ENCODE results near the gene SPAM1. TPM values are rescaled to one million over a fixed set of nuclear protein-coding genes. Genes with fewer than 3 reads are reported as not detected.
"Not testable (repeated sequence)": the region's sequence is repeated elsewhere in the genome, so short reads cannot be mapped to it uniquely, and the experiment has no call there.

SPAM1 gene
- total RNA-seq, 4 donors from 2014 or later = not detected

DNA sequence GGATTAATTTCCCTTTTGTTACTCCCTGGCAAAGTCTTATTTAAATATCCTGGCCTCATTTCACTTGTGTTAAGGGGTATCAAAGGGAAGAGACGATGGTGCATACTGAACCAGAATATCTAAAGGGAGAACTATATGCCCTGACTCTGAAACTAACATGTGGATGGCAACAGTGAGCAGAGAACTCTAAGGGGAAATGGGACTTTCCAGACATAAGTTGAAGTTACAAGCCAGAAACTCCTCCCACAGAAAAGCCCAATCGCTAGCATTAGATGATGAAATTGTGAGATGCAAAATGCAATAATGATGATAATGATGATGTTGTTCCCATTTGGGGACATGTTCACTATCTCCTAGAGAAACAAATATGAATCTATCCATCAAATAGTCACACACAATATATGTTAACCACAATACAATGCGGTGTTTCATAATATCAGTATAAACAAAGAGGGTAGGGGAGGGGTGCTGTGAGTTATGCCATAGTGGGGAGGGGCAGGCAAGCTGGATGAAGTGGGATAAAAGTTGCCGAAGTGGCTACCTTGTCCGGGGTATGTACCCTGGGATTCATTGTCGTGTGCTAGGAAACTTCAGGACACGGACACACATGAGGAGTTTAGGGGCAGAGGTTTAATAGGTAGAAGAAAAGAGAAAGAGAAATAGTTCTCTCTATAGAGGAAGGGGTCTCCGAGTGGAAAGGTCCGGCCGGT, 70.7 kb downstream of the SPAM1 start:
- intact Hi-C loops (cut with DNase I) = no loop called here
- 94% methylated on average over 10 of the region's 10 CpGs for WGBS

DNA sequence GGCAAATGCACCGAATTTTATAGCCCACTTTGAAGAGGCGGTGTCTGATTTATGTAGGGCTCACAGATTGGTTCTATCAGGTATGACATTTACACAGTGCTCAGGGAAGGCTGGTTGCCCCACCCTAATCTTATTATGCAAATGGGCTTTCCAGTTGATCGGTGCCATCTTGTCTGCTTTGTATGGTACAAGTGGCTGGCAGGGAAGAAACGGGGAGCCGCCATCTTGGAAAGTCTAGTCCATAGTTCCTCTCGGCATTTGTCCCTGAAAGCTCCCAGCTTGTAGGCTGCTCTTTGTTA, 71.2 kb downstream of the SPAM1 start:
- no peaks in the 10 kb centered on the region for H3K36me3 ChIP-seq
- H3K4me3 ChIP-seq = no peak overlapping the region
- peaks cover 0 to 2% (median under 1%) of the 10 kb centered on the region in 4 donors for H3K9me3 ChIP-seq
- no peaks in the 10 kb centered on the region for H3K27me3 ChIP-seq
- no peak overlapping the region for H3K27ac ChIP-seq (replicated peaks in 1 of 4)
- no peak for DNase-seq (ENCODE audit: extremely low spot score)
- TF ChIP-seq POLR2AphosphoS5 (IDR thresholded peaks at IDR 0.05) = no peak
- no peak for TF ChIP-seq EP300 (IDR thresholded peaks at IDR 0.05)
- no peak for TF ChIP-seq POLR2A (IDR thresholded peaks at IDR 0.05; ENCODE audit: low read depth)
- TF ChIP-seq, protein P1, sequence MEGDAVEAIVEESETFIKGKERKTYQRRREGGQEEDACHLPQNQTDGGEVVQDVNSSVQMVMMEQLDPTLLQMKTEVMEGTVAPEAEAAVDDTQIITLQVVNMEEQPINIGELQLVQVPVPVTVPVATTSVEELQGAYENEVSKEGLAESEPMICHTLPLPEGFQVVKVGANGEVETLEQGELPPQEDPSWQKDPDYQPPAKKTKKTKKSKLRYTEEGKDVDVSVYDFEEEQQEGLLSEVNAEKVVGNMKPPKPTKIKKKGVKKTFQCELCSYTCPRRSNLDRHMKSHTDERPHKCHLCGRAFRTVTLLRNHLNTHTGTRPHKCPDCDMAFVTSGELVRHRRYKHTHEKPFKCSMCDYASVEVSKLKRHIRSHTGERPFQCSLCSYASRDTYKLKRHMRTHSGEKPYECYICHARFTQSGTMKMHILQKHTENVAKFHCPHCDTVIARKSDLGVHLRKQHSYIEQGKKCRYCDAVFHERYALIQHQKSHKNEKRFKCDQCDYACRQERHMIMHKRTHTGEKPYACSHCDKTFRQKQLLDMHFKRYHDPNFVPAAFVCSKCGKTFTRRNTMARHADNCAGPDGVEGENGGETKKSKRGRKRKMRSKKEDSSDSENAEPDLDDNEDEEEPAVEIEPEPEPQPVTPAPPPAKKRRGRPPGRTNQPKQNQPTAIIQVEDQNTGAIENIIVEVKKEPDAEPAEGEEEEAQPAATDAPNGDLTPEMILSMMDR (IDR thresholded peaks at IDR 0.05) = no peak
- WGBS = 90% methylated on average over 6 of the region's 6 CpGs
- peaks cover 0 to 7% (median 1%) of the 10 kb centered on the region in 4 donors for H3K4me1 ChIP-seq
- intact Hi-C loops (cut with DNase I) = no loop called here

More for the DNA sequence above, 70.7 kb downstream of the SPAM1 start:
- no peak for DNase-seq (ENCODE audit: extremely low spot score)
- Histone ChIP-seq H3K27ac (replicated peaks in 1 of 4) (no peak overlapping the region), H3K9me3 (no peaks in the 10 kb centered on the region), H3K4me3 (no peak overlapping the region), H3K27me3 (no peaks in the 10 kb centered on the region), H3K36me3 (no peaks in the 10 kb centered on the region), H3K4me1 (peaks cover 0 to 7% (median 1%) of the 10 kb centered on the region in 4 donors)
- TF ChIP-seq, protein P1 (IDR thresholded peaks at IDR 0.05) = no peak
- TF ChIP-seq POLR2A (IDR thresholded peaks at IDR 0.05; ENCODE audit: low read depth) = no peak
- TF ChIP-seq POLR2AphosphoS5 (IDR thresholded peaks at IDR 0.05) = no peak
- no peak for TF ChIP-seq EP300 (IDR thresholded peaks at IDR 0.05)

DNA sequence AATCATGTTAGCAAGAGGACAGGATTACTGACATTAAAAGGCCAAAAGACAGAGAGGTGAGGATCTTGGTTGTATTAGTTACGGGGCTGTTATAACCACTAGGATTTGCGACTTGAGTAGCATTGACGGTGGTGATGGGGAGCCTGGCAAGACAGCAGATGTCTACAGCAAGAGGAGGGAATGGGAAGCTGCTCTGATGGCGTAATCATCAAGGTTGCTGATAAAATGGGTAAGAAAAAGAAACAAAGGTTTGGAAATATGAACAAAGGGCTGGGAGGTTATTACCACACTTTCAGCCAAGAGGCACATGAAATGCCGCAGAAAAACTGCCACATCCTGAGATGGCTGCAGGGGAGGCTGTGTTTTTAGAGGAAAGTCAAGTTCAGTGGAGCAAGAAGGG, 73.9 kb downstream of the SPAM1 start:
- Histone ChIP-seq H3K27me3 (no peaks in the 10 kb centered on the region), H3K9me3 (peaks cover 0 to 10% (median 7%) of the 10 kb centered on the region in 4 donors), H3K4me3 (no peak overlapping the region), H3K36me3 (no peaks in the 10 kb centered on the region), H3K4me1 (peaks cover 0 to 7% (median 1%) of the 10 kb centered on the region in 4 donors), H3K27ac (replicated peaks in 1 of 4) (no peak overlapping the region)
- TF ChIP-seq EP300 (IDR thresholded peaks at IDR 0.05) = no peak
- WGBS = 91% methylated on average over 5 of the region's 5 CpGs
- DNase-seq (ENCODE audit: extremely low spot score) = no peak
- intact Hi-C loops (cut with DNase I) = no loop called here

DNA sequence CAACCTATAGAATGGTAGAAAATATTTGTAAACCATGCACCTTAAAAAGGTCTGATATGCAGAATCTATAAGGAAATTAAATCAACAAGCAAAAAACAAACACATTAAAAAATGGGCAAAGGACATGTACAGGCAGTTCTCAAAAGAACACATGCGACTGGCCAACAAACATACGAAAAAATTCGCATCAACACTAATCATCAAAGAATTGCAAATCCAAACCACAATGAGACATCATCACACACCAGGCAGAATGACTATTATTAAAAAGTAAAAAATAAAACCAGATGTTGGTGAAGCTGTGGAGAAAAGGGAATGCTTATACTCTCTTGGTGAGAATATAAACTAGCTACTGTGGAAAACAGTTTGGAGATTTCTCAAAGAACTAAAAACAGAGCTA, 74.7 kb downstream of the SPAM1 start:
- H3K27ac ChIP-seq (replicated peaks in 1 of 4) = no peak overlapping the region
- TF ChIP-seq EP300 (IDR thresholded peaks at IDR 0.05) = no peak
- no peak for TF ChIP-seq POLR2A (IDR thresholded peaks at IDR 0.05; ENCODE audit: low read depth)
- TF ChIP-seq POLR2AphosphoS5 (IDR thresholded peaks at IDR 0.05) = no peak
- TF ChIP-seq, protein P1 (IDR thresholded peaks at IDR 0.05) = no peak
- peaks cover 0 to 10% (median 7%) of the 10 kb centered on the region in 4 donors for H3K9me3 ChIP-seq
- H3K27me3 ChIP-seq = no peaks in the 10 kb centered on the region
- 92% methylated on average over 3 of the region's 3 CpGs for WGBS
- DNase-seq (ENCODE audit: extremely low spot score) = no peak
- no peak overlapping the region for H3K4me3 ChIP-seq
- H3K4me1 ChIP-seq = no peaks in the 10 kb centered on the region
- intact Hi-C loops (cut with DNase I) = no loop called here
- no peaks in the 10 kb centered on the region for H3K36me3 ChIP-seq

DNA sequence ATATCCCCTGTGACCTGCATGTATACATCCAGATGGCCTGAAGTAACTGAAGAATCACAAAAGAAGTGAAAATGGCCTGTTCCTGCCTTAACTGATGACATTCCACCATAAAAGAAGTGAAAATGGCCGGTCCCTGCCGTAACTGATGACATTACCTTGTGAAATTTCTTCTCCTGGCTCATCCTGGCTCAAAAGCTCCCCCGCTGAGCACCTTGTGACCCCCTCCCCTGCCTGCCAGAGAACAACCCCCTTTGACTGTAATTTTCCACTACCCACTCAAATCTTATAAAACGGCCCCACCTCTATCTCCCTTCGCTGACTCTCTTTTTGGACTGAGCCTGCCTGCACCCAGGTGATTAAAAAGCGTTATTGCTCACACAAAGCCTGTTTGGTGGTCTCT, 83.3 kb downstream of the SPAM1 start:
- H3K4me1 ChIP-seq; H3K36me3 ChIP-seq; H3K4me3 ChIP-seq; H3K27me3 ChIP-seq; H3K27ac ChIP-seq (replicated peaks in 1 of 4); intact Hi-C loops (cut with DNase I); H3K9me3 ChIP-seq; DNase-seq (ENCODE audit: extremely low spot score): not testable (repeated sequence)
- 93% methylated on average over 6 of the region's 6 CpGs for WGBS

DNA sequence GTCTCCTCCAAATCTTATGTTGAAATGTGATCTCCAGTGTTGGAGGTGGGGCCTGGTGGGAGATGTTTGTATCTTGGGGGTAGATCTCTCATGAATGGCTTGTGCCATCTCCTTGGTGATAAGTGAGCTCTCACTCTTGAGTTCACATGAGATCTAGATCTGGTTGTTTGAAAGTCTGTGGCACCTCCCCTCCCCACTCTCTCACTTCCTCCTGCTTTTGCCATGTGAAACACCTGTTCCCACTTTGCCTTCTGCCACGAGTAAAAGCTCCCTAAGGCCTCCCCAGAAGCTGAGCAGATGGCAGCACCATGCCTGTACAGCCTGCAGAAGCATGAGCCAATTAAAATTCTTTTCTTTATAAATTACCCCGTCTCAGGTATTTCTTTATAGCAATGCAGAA, 84.3 kb downstream of the SPAM1 start:
- Histone ChIP-seq H3K4me3 (no peak overlapping the region), H3K27ac (replicated peaks in 1 of 4) (no peak overlapping the region), H3K36me3 (no peaks in the 10 kb centered on the region), H3K27me3 (no peaks in the 10 kb centered on the region), H3K4me1 (no peaks in the 10 kb centered on the region), H3K9me3 (no peaks in the 10 kb centered on the region)
- 92% methylated on average over 2 of the region's 2 CpGs for WGBS
- TF ChIP-seq, protein P1 (IDR thresholded peaks at IDR 0.05) = no peak
- TF ChIP-seq EP300 (IDR thresholded peaks at IDR 0.05) (no peak), POLR2AphosphoS5 (IDR thresholded peaks at IDR 0.05) (no peak), POLR2A (IDR thresholded peaks at IDR 0.05; ENCODE audit: low read depth) (no peak)
- no peak for DNase-seq (ENCODE audit: extremely low spot score)
- intact Hi-C loops (cut with DNase I) = no loop called here
